NCI-H2081 (cell line): ENCODE data around the gene ECHS1.
"Not testable (repeated sequence)": the region's sequence is repeated elsewhere in the genome, so short reads cannot be mapped to it uniquely, and the experiment has no call there.

ENCODE experiments used
- DNase-seq, 2 experiments: peaks; one replicate each; lab custom pipeline; 2025; lab: John Stamatoyannopoulos, UW

The ECHS1 gene

GRCh38 chr10:133324198-133324792, 48.9 kb downstream of the ECHS1 start:
- DNase-seq, result peak in 1 of 2 experiments; percentile 13

GRCh38 chr10:133322064-133322709, 51.0 kb downstream of the ECHS1 start:
- DNase-seq, result not testable (repeated sequence)

GRCh38 chr10:133320852-133321422, 52.2 kb downstream of the ECHS1 start:
- DNase-seq, result not testable (repeated sequence)

GRCh38 chr10:133318494-133319127, 54.5 kb downstream of the ECHS1 start:
- DNase-seq, result peak; percentile 28 to 41

GRCh38 chr10:133316732-133317131, 56.4 kb downstream of the ECHS1 start:
- no peak for DNase-seq

- DNase-seq, result no peak
Measured at GRCh38 chr10:133316266-133316665, 56.9 kb downstream of the ECHS1 start.

GRCh38 chr10:133315847-133316246, 57.3 kb downstream of the ECHS1 start:
- no peak for DNase-seq

GRCh38 chr10:133314911-133315310, 58.2 kb downstream of the ECHS1 start:
- DNase-seq, result no peak

- no peak for DNase-seq
Measured at GRCh38 chr10:133313192-133313591, 60.0 kb downstream of the ECHS1 start.

GRCh38 chr10:133312769-133313145, 60.4 kb downstream of the ECHS1 start:
- no peak for DNase-seq
